Prostate gland (tissue), 2 donors: ENCODE measurements around the gene LYVE1. TPM values are rescaled to one million over a fixed set of nuclear protein-coding genes. Genes with fewer than 3 reads are reported as not detected.

Source experiments
- DNase-seq: peaks from one replicate; pipeline ENCODE4 v3.0.0-alpha.2; 2019; ENCODE audit warnings: low spot score
- H3K27ac ChIP-seq, 2 donors: fragments of 200-600 bp; sonication (generic); 2 replicates each; pipeline ENCODE4 v1.5.1; 2017 to 2019
- H3K27me3 ChIP-seq: fragments of 200-600 bp; sonication (generic); replicated peaks from 2 replicates; pipeline ENCODE4 v1.5.1; 2019; ENCODE audit not compliant: insufficient read depth
- H3K36me3 ChIP-seq, 2 donors: fragments of 200-600 bp; sonication (generic); 1 replicate in 1 of 2; 2 replicates in 1 of 2; pipeline versions ENCODE4 v1.5.1 to v1.8.1; 2017 to 2019
- H3K4me1 ChIP-seq: fragments of 200-600 bp; sonication (generic); replicated peaks from 2 replicates; pipeline ENCODE4 v1.5.1; 2019
- H3K4me3 ChIP-seq, 2 donors: fragments of 200-600 bp; sonication (generic); 2 replicates each; pipeline ENCODE4 v1.5.1; 2017 to 2019
- H3K9me3 ChIP-seq: fragments of 200-600 bp; sonication (generic); 2 replicates; pipeline ENCODE4 v1.5.1; 2017
- POLR2A ChIP-seq: fragments of 450-650 bp; IDR thresholded peaks from one replicate; pipeline ENCODE4 v1.6.1; 2016; ENCODE audit warnings: antibody characterized with exemption, mild to moderate bottlenecking
- POLR2AphosphoS5 ChIP-seq: sonication (generic); formaldehyde crosslinking; IDR thresholded peaks from one replicate; pipeline ENCODE4 v1.6.1; 2017; ENCODE audit warnings: antibody characterized with exemption
- WGBS: methylation state at CpG from one replicate; pipeline ENCODE4 v1.1.5; 2018; 5-methylcytosine and 5-hydroxymethylcytosine counted together
- intact Hi-C: fragments of 100-400 bp; cut with DNase I; formaldehyde crosslinking; loops from one replicate; pipeline ENCODE4 v1.14.2; 2022
- total RNA-seq, 2 donors: library from RNA; depleted of rRNA; stranded (reverse); fragments of >200 nt; gene quantifications; one replicate each; pipeline ENCODE4 v1.1.0, GENCODE V29; 2016
- TF ChIP-seq, protein P1 (sequence below), 4 experiments: fragments of 200-600 bp in 2 of 4; fragments of 450-650 bp in 2 of 4; sonication (generic) in 2 of 4; IDR thresholded peaks; 1 replicate in 3 of 4; 2 replicates in 1 of 4; pipeline ENCODE4 v1.5.1; 2016 to 2019; ENCODE audit warnings: antibody characterized with exemption in 4 of 4, mild to moderate bottlenecking in 2 of 4, moderate library complexity in 2 of 4

Gene LYVE1
- total RNA-seq, 2 donors from 2014 or later: 2.5 to 9.8 TPM

DNA sequence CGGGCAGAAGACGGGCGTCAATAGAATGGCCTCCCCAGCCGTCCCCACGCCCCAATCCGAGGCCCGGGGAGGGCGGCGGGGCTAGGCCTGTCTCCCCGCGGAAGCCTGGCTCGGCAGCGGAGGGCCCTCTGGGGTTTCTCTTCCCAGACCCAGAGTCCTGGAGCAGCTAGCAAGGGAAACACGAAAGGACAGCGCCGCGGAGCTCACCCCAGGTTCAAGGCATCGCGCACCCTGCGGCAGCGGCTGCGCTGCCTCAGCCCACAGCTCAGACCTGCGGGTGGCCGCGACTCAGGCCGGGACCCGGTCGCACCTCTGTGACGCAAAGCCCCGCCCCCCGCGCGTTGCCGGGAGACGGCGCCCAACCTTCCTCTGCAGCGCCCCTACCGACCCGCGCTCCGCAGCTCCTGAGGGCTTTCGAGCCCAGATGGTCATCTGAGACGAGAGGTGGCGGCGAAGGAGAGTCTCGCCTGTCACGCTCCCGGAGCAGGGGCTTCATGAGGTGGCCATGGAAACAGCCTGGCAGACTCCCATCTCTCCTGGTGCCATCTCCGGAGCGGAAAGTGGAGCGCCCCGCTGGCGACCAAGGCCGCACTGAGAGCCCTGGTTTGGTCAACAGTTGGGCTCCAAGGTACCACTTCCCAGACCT is 27.4 kb downstream of the LYVE1 start, which contains the start of gene RNF141:
RNF141 (minus strand) TSS at position 273 of the 646 bp plus-strand sequence. CDS start 7,029 bp downstream, outside the sequence.
- under 1% methylated on average over 35 of the region's 54 CpGs for WGBS
- no peaks in the 10 kb centered on the region for H3K36me3 ChIP-seq
- H3K4me1 ChIP-seq: peaks cover 2% of the 10 kb centered on the region
- H3K4me3 ChIP-seq: peak within 1 kb of the TSS; percentile 82 to 87
- TF ChIP-seq, protein P1, sequence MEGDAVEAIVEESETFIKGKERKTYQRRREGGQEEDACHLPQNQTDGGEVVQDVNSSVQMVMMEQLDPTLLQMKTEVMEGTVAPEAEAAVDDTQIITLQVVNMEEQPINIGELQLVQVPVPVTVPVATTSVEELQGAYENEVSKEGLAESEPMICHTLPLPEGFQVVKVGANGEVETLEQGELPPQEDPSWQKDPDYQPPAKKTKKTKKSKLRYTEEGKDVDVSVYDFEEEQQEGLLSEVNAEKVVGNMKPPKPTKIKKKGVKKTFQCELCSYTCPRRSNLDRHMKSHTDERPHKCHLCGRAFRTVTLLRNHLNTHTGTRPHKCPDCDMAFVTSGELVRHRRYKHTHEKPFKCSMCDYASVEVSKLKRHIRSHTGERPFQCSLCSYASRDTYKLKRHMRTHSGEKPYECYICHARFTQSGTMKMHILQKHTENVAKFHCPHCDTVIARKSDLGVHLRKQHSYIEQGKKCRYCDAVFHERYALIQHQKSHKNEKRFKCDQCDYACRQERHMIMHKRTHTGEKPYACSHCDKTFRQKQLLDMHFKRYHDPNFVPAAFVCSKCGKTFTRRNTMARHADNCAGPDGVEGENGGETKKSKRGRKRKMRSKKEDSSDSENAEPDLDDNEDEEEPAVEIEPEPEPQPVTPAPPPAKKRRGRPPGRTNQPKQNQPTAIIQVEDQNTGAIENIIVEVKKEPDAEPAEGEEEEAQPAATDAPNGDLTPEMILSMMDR (IDR thresholded peaks at IDR 0.05): peak; percentile 82 to 97 (median 89)
- TF ChIP-seq POLR2AphosphoS5: peak; percentile 96
- peak; percentile 96 for TF ChIP-seq POLR2A
- H3K27ac ChIP-seq: peak within 1 kb of the TSS; percentile 93 to 95
- H3K9me3 ChIP-seq: no peaks in the 10 kb centered on the region
- peak; percentile 94 for DNase-seq
- intact Hi-C loops: no loop called here
- H3K27me3 ChIP-seq: no peaks in the 10 kb centered on the region

DNA sequence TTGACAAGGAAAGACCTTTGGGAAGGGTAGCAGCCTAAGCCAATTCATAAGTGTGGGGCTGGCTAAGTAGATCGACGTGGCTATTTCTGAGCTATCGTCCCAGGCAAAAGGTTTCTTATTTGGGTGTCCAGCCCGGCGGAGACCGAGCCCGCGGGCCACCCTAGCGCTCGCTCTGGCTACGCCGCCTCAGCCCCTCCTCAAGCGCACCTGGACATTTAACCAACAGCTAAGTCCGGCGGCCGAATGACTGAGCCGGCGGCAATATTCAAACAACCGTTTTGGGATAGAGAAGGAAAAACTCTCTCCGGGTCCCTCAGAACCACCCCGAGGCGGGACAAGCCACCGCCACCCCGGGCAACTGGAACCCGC is 27.9 kb downstream of the LYVE1 start:
- Histone ChIP-seq H3K27ac (peak overlapping the region; percentile 93 to 95), H3K4me3 (peak overlapping the region; percentile 82 to 87), H3K36me3 (no peaks in the 10 kb centered on the region), H3K4me1 (peaks cover 2% of the 10 kb centered on the region), H3K27me3 (no peaks in the 10 kb centered on the region), H3K9me3 (no peaks in the 10 kb centered on the region)
- peak; percentile 55 for DNase-seq
- intact Hi-C loops: no loop called here
- TF ChIP-seq, protein P1 (IDR thresholded peaks at IDR 0.05): no peak
- TF ChIP-seq POLR2AphosphoS5 (no peak), POLR2A (no peak)
- 0% methylated on average over 10 of the region's 25 CpGs for WGBS

DNA sequence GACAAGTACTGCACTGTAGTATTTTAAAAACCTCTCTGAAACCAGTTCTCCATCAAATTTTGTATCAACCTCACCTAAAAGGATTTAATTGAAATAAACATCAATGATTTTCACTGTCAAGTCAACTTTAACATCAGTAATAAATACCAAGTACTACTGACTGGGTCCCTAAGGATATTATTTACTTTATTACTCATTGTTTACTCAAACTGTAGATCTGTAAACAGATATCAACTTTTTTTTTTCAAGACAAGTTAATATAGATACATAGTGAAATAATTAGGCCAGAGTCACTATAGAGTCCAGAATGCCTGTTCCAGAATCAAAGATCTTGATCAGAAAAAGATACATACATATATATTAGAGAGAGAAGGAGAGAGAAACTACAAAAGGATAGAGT is 29.1 kb downstream of the LYVE1 start:
- H3K36me3 ChIP-seq: no peaks in the 10 kb centered on the region
- no peak for DNase-seq
- no peaks in the 10 kb centered on the region for H3K27me3 ChIP-seq
- TF ChIP-seq POLR2A: no peak
- TF ChIP-seq, protein P1 (IDR thresholded peaks at IDR 0.05): no peak
- no peak for TF ChIP-seq POLR2AphosphoS5
- H3K4me3 ChIP-seq: no peak overlapping the region
- H3K27ac ChIP-seq: no peak overlapping the region
- no peaks in the 10 kb centered on the region for H3K9me3 ChIP-seq
- intact Hi-C loops: no loop called here
- H3K4me1 ChIP-seq: peaks cover 2% of the 10 kb centered on the region

DNA sequence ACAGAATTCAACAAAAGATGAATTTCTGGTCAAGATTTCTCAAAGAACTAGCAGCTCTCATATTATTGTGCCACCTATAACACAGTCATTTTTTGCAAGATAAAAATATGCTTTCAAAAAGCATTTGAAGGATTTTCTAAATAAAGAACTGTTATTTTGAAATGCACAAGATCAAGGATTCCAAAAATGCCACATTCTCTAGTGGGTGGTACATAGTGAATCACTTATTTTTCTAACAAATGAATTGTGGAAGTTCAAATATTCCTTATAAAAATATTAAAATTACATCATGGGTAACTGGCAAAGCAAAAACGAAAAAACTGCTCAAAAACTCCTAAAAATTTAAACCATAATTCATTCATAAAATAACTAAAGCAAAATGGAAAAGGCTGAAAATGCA is 29.5 kb downstream of the LYVE1 start:
- intact Hi-C loops: no loop called here
- Histone ChIP-seq H3K9me3 (no peaks in the 10 kb centered on the region), H3K27me3 (no peaks in the 10 kb centered on the region), H3K4me3 (no peak overlapping the region), H3K36me3 (no peaks in the 10 kb centered on the region), H3K27ac (no peak overlapping the region), H3K4me1 (peaks cover 2% of the 10 kb centered on the region)
- TF ChIP-seq POLR2AphosphoS5: no peak
- no peak for TF ChIP-seq POLR2A
- TF ChIP-seq, protein P1 (IDR thresholded peaks at IDR 0.05): no peak
- no peak for DNase-seq
- 82% methylated on average over 1 of the region's 1 CpG for WGBS

DNA sequence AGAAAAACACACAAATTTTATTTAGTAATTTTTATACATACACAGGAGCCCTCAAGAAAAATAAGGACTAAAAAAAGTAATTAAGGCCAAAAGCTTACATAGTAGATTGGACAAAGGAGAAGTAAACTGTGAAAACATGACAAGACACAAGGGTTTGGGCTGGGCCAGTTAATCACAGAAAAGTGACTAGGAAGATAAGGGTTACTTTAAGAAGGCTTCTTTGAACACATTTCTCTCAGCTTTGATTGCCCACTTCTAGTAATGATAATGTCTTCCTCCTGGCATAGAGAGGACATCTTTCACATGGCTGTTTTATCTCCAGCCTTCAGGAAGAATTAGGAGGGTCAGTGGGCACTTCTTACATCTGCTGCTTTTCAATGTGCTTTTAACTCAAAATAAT is 30.9 kb downstream of the LYVE1 start:
- no peaks in the 10 kb centered on the region for H3K36me3 ChIP-seq
- TF ChIP-seq POLR2AphosphoS5 (no peak), POLR2A (no peak)
- no peak for DNase-seq
- intact Hi-C loops: no loop called here
- H3K9me3 ChIP-seq: no peaks in the 10 kb centered on the region
- H3K4me1 ChIP-seq: peaks cover 2% of the 10 kb centered on the region
- no peak overlapping the region for H3K27ac ChIP-seq
- H3K27me3 ChIP-seq: no peaks in the 10 kb centered on the region
- no peak overlapping the region for H3K4me3 ChIP-seq
